Neuronal stem cell (in vitro differentiated cells): ENCODE measurements around the gene CLDN9.

Experiments
- DNase-seq: peaks from one replicate; pipeline ENCODE4 v3.0.0-alpha.2; 2013; ENCODE audit warnings: low spot score
- H2AFZ ChIP-seq: one replicate; pipeline ENCODE4 v1.6.1; 2013; ENCODE audit warnings: mild to moderate bottlenecking, low read length, inconsistent platforms
- H2AK5ac ChIP-seq: 2 replicates; pipeline ENCODE4 v1.6.1; 2013; ENCODE audit warnings: low read depth, mild to moderate bottlenecking, inconsistent platforms, low read length, moderate library complexity, mixed read lengths
- H2BK120ac ChIP-seq: 2 replicates; pipeline ENCODE4 v1.6.1; 2013; ENCODE audit warnings: low read depth, mild to moderate bottlenecking, inconsistent platforms, low read length, moderate library complexity, mixed read lengths
- H2BK12ac ChIP-seq: one replicate; pipeline ENCODE4 v1.6.1; 2013; ENCODE audit warnings: low read length, inconsistent platforms
- H2BK15ac ChIP-seq: 2 replicates; pipeline ENCODE4 v1.6.1; 2013; ENCODE audit warnings: mild to moderate bottlenecking, low read length, inconsistent platforms, mixed read lengths
- H2BK5ac ChIP-seq: one replicate; pipeline ENCODE4 v1.6.1; 2013; ENCODE audit warnings: inconsistent platforms, mild to moderate bottlenecking, low read length, moderate library complexity
- H3K14ac ChIP-seq: one replicate; pipeline ENCODE4 v1.6.1; 2013; ENCODE audit warnings: low read length, inconsistent platforms
- H3K18ac ChIP-seq: 2 replicates; pipeline ENCODE4 v1.6.1; 2013; ENCODE audit warnings: low read length, inconsistent platforms
- H3K23ac ChIP-seq: 2 replicates; pipeline ENCODE4 v1.6.1; 2013; ENCODE audit warnings: low read depth, mild to moderate bottlenecking, mixed read lengths, low read length, inconsistent platforms; ENCODE audit not compliant: poor library complexity
- H3K27ac ChIP-seq: replicated peaks from 3 replicates; pipeline ENCODE4 v1.5.1; 2013; ENCODE audit warnings: low read length, inconsistent platforms
- H3K27me3 ChIP-seq, 3 experiments: 2 replicates each; pipeline ENCODE4 v1.6.1; 2013; ENCODE audit warnings: low read length in 3 of 3, mild to moderate bottlenecking in 2 of 3, inconsistent platforms in 1 of 3, low read depth in 1 of 3, mixed read lengths in 1 of 3, moderate library complexity in 1 of 3; ENCODE audit not compliant: control insufficient read depth in 3 of 3, insufficient read depth in 3 of 3
- H3K36me3 ChIP-seq, 2 donors: replicated peaks in 1 of 2; 2 replicates each; pipeline ENCODE4 v1.6.1; 2013; ENCODE audit warnings: low read length in 2 of 2; ENCODE audit not compliant: control insufficient read depth in 2 of 2, insufficient read depth in 2 of 2
- H3K4ac ChIP-seq: 2 replicates; pipeline ENCODE4 v1.6.1; 2013; ENCODE audit warnings: inconsistent platforms, mild to moderate bottlenecking, low read length, moderate library complexity
- H3K4me1 ChIP-seq, 2 donors: 1 replicate in 1 of 2; 2 replicates in 1 of 2; pipeline ENCODE4 v1.6.1; 2013; ENCODE audit warnings: low read length in 2 of 2, low read depth in 1 of 2; ENCODE audit not compliant: control insufficient read depth in 2 of 2, insufficient read depth in 1 of 2
- H3K4me2 ChIP-seq: one replicate; pipeline ENCODE4 v1.6.1; 2013; ENCODE audit warnings: mild to moderate bottlenecking, low read length, inconsistent platforms; ENCODE audit not compliant: insufficient read depth, poor library complexity, severe bottlenecking
- H3K4me3 ChIP-seq, 2 donors: 2 replicates each; pipeline ENCODE4 v1.5.1; 2013; ENCODE audit warnings: low read length in 2 of 2, mild to moderate bottlenecking in 2 of 2, inconsistent platforms in 1 of 2, moderate library complexity in 1 of 2
- H3K79me1 ChIP-seq: one replicate; pipeline ENCODE4 v1.6.1; 2013; ENCODE audit warnings: low read depth, mild to moderate bottlenecking, inconsistent platforms, low read length, moderate library complexity
- H3K9ac ChIP-seq: one replicate; pipeline ENCODE4 v1.6.1; 2013; ENCODE audit warnings: mild to moderate bottlenecking, low read depth, low read length, inconsistent platforms; ENCODE audit not compliant: poor library complexity
- H3K9me3 ChIP-seq, 2 donors: replicated peaks in 1 of 2; 2 replicates each; pipeline versions ENCODE3 to v1.6.1; 2013; ENCODE audit warnings: low read length in 2 of 2, mild to moderate bottlenecking in 2 of 2, inconsistent platforms in 1 of 2, low read depth in 1 of 2, mixed read lengths in 1 of 2, moderate library complexity in 1 of 2; ENCODE audit not compliant: control insufficient read depth in 2 of 2, insufficient read depth in 1 of 2
- H4K8ac ChIP-seq: one replicate; pipeline ENCODE4 v1.6.1; 2013; ENCODE audit warnings: low read depth, mild to moderate bottlenecking, inconsistent platforms, low read length, moderate library complexity
- H4K91ac ChIP-seq: one replicate; pipeline ENCODE4 v1.6.1; 2013; ENCODE audit warnings: low read length, low read depth, mild to moderate bottlenecking, inconsistent platforms; ENCODE audit not compliant: poor library complexity
- WGBS, 2 donors: extraction: QIAGEN DNeasy Blood & Tissue Kit; methylation state at CpG; one replicate each; pipeline ENCODE4 v1.1.7; 2013; ENCODE audit warnings: missing lambda C conversion rate in 2 of 2, mixed read lengths in 1 of 2; ENCODE audit not compliant: insufficient read length in 2 of 2, insufficient replicate concordance in 1 of 2; ENCODE audit errors: extremely low coverage in 2 of 2; 5-methylcytosine and 5-hydroxymethylcytosine counted together

Gene CLDN9

GRCh38 chr16:2969545-2970521 lies 42.9 kb upstream of the CLDN9 start:
- Histone ChIP-seq H3K18ac (peak overlapping the region; percentile 73), H2AFZ (peak overlapping the region; percentile 78), H3K27me3 (peaks cover 0 to 19% (median 0%) of the 10 kb centered on the region in 3 experiments), H3K9me3 (no peaks in the 10 kb centered on the region), H4K91ac (no peak overlapping the region), H3K4ac (no peak overlapping the region), H3K14ac (peak overlapping the region; percentile 90), H3K4me1 (peaks cover 10 to 16% of the 10 kb centered on the region in 2 donors), H2BK5ac (peak overlapping the region; percentile 35), H3K36me3 (peaks cover 19 to 41% of the 10 kb centered on the region in 2 donors), H3K9ac (peak overlapping the region; percentile 99), H2BK12ac (peak overlapping the region; percentile 30), H2BK15ac (peak overlapping the region; percentile 89), H2AK5ac (peak overlapping the region; percentile 74), H4K8ac (no peak overlapping the region), H3K27ac (peak overlapping the region; percentile 56), H3K23ac (peak overlapping the region; percentile 90), H2BK120ac (no peak overlapping the region), H3K79me1 (peaks cover 14% of the 10 kb centered on the region), H3K4me2 (peak overlapping the region; percentile 96), H3K4me3 (peak overlapping the region; percentile 52 to 95)
- no CpG with 5 or more reads among the region's 83 CpGs for WGBS, 2 donors
- DNase-seq = peak; percentile 42

GRCh38 chr16:2970563-2970962 lies 42.2 kb upstream of the CLDN9 start:
- Histone ChIP-seq H2BK120ac (no peak overlapping the region), H3K23ac (no peak overlapping the region), H3K4me3 (peak overlapping the region; percentile 52 to 95), H4K91ac (no peak overlapping the region), H2BK5ac (no peak overlapping the region), H3K14ac (no peak overlapping the region), H2AK5ac (no peak overlapping the region), H3K18ac (peak overlapping the region; percentile 72), H2BK15ac (no peak overlapping the region), H3K9ac (peak overlapping the region; percentile 38), H3K36me3 (peaks cover 27 to 48% of the 10 kb centered on the region in 2 donors), H3K4me1 (peaks cover 10 to 13% of the 10 kb centered on the region in 2 donors), H3K4ac (no peak overlapping the region), H3K9me3 (no peaks in the 10 kb centered on the region), H3K27me3 (peaks cover 0 to 19% (median 0%) of the 10 kb centered on the region in 3 experiments), H3K79me1 (peaks cover 14% of the 10 kb centered on the region), H2BK12ac (no peak overlapping the region), H3K4me2 (peak overlapping the region; percentile 96), H2AFZ (no peak overlapping the region), H3K27ac (no peak overlapping the region), H4K8ac (no peak overlapping the region)
- WGBS, 2 donors = no CpG with 5 or more reads among the region's 6 CpGs
- no peak for DNase-seq

- Histone ChIP-seq H3K14ac (peak overlapping the region; percentile 1), H2AFZ (no peak overlapping the region), H3K27me3 (peaks cover 0 to 12% (median 0%) of the 10 kb centered on the region in 3 experiments), H3K4ac (no peak overlapping the region), H2BK5ac (no peak overlapping the region), H3K79me1 (peaks cover 14% of the 10 kb centered on the region), H3K23ac (peak overlapping the region; percentile 94), H3K36me3 (peaks cover 32 to 56% of the 10 kb centered on the region in 2 donors), H4K8ac (no peak overlapping the region), H3K4me1 (peaks cover 10 to 13% of the 10 kb centered on the region in 2 donors), H2BK120ac (no peak overlapping the region), H3K9ac (peak overlapping the region; percentile 38), H2BK15ac (no peak overlapping the region), H3K27ac (no peak overlapping the region), H4K91ac (no peak overlapping the region), H3K4me3 (peak overlapping the region in 1 of 2 donors; percentile 52), H3K18ac (no peak overlapping the region), H3K9me3 (no peaks in the 10 kb centered on the region), H3K4me2 (no peak overlapping the region), H2AK5ac (no peak overlapping the region), H2BK12ac (no peak overlapping the region)
- no CpG with 5 or more reads among the region's 35 CpGs for WGBS, 2 donors
- no peak for DNase-seq
These were observed 41.4 kb upstream of the CLDN9 start for GRCh38 chr16:2971134-2971984.
